Sigmoid colon (tissue), 4 donors: ENCODE measurements around the gene QKI.

Experiments used
- EP300 ChIP-seq, 4 donors: sonication (generic); formaldehyde crosslinking; IDR thresholded peaks; one replicate each; pipeline ENCODE4 v1.6.1; 2017; ENCODE audit warnings: antibody characterized with exemption in 4 of 4
- POLR2A ChIP-seq, 2 donors: fragments of 450-650 bp; IDR thresholded peaks; one replicate each; pipeline ENCODE4 v1.6.1; 2016; ENCODE audit warnings: antibody characterized with exemption in 2 of 2, mild to moderate bottlenecking in 2 of 2, moderate library complexity in 2 of 2
- POLR2AphosphoS5 ChIP-seq, 4 donors: sonication (generic); formaldehyde crosslinking; IDR thresholded peaks; one replicate each; pipeline ENCODE4 v1.6.1; 2017; ENCODE audit warnings: antibody characterized with exemption in 4 of 4
- TF ChIP-seq, protein P1 (sequence below), 4 experiments: fragments of 450-650 bp in 3 of 4; fragments of 200-600 bp in 1 of 4; IDR thresholded peaks; one replicate each; pipeline ENCODE4 v1.5.1; 2016 to 2019; ENCODE audit warnings: antibody characterized with exemption in 4 of 4, mild to moderate bottlenecking in 3 of 4, moderate library complexity in 2 of 4

DNA sequence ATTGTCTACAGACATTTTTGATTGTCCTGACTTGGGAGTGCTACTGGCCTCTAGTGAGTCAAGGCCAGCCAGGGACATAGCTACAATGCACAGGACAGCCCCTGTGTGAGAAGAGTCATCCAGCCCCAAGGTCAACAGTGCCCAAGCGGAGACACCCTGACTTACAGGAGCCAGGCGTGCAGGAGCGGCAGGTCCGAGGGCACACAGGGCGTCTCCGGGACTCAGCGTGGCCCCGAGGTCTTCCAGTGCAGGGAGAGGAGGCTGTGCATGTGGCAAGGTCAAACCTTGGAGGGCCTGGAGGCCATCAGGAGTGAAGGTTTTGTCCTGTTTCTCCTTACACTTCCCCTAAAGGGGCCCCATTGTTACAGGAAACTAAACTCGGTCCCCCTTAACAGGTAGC, 41.3 kb upstream of the QKI start:
- TF ChIP-seq, protein P1, sequence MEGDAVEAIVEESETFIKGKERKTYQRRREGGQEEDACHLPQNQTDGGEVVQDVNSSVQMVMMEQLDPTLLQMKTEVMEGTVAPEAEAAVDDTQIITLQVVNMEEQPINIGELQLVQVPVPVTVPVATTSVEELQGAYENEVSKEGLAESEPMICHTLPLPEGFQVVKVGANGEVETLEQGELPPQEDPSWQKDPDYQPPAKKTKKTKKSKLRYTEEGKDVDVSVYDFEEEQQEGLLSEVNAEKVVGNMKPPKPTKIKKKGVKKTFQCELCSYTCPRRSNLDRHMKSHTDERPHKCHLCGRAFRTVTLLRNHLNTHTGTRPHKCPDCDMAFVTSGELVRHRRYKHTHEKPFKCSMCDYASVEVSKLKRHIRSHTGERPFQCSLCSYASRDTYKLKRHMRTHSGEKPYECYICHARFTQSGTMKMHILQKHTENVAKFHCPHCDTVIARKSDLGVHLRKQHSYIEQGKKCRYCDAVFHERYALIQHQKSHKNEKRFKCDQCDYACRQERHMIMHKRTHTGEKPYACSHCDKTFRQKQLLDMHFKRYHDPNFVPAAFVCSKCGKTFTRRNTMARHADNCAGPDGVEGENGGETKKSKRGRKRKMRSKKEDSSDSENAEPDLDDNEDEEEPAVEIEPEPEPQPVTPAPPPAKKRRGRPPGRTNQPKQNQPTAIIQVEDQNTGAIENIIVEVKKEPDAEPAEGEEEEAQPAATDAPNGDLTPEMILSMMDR (IDR thresholded peaks at IDR 0.05) = no peak
- TF ChIP-seq POLR2A (IDR thresholded peaks at IDR 0.05) (no peak), POLR2AphosphoS5 (IDR thresholded peaks at IDR 0.05) (no peak), EP300 (IDR thresholded peaks at IDR 0.05) (no peak)
